Measurements from ENCODE around the gene ARHGDIA.
A peak's percentile ranks its signal among the peaks of the same experiment; 100 is the strongest.

Gene ARHGDIA

DNA sequence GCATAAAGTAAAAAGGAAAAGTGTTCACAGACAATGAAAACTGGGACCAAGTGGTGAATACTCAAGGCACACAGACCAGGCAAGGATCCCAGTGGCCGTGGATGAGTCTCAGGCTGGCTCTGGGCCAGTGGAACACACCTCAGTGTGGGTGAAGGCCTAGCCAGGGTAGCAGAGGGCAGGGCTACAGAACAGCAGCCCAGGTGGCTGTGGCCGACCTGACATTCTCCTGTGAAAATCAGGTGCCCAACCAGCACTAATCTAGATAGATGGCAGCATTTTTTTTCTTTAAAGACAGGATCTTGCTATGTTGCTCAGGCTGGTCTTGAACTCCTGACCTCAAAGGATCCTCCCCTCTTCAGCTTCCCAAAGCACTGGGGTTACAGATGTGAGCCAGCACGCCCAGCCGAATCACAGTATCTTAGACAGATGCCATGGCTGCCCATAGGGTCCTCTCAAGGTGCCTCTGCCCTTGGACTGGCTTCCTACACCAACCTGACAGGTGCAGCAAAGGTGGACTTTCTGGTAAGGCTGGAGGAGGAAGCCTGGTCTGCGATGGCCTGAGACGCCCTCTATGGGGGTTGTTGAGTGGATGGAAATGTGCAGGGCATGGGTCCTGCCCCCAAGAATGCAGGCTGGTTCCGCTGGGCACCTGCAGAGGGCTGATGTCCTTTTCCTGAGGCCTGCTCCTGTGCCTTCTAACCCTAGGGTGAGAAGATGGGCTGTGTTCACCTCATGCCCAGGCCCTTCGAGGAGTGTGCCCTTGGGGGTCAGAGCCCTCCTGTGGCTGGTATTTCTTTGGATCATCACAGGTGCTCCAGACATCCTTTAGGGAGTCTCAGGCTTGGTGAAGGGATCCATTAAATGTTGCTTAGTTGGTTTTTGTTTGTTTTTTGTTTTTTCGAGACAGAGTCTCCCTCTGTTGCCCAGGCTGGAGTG is 7.0 kb downstream of the ARHGDIA start:
- TF ChIP-seq, protein P1, sequence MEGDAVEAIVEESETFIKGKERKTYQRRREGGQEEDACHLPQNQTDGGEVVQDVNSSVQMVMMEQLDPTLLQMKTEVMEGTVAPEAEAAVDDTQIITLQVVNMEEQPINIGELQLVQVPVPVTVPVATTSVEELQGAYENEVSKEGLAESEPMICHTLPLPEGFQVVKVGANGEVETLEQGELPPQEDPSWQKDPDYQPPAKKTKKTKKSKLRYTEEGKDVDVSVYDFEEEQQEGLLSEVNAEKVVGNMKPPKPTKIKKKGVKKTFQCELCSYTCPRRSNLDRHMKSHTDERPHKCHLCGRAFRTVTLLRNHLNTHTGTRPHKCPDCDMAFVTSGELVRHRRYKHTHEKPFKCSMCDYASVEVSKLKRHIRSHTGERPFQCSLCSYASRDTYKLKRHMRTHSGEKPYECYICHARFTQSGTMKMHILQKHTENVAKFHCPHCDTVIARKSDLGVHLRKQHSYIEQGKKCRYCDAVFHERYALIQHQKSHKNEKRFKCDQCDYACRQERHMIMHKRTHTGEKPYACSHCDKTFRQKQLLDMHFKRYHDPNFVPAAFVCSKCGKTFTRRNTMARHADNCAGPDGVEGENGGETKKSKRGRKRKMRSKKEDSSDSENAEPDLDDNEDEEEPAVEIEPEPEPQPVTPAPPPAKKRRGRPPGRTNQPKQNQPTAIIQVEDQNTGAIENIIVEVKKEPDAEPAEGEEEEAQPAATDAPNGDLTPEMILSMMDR (IDR thresholded peaks at IDR 0.05; ENCODE audit: poor library complexity, severe bottlenecking) = no peak
- H3K9me3 ChIP-seq (ENCODE audit: severe bottlenecking) = no peaks in the 10 kb centered on the region
- H3K4me1 ChIP-seq (ENCODE audit: insufficient read depth, poor library complexity, severe bottlenecking) = peaks cover 19% of the 10 kb centered on the region
- peaks cover 66% of the 10 kb centered on the region for H3K36me3 ChIP-seq (ENCODE audit: low read depth)
- DNase-seq (ENCODE audit: low spot score) (no peak), ATAC-seq (ENCODE audit: low read depth) (no peak)
- H3K27ac ChIP-seq (ENCODE audit: poor library complexity, severe bottlenecking) = peak overlapping the region; percentile 80
- H3K27me3 ChIP-seq (ENCODE audit: insufficient read depth, poor library complexity, severe bottlenecking) = no peaks in the 10 kb centered on the region
- no peak overlapping the region for H3K4me3 ChIP-seq (ENCODE audit: severe bottlenecking)

DNA sequence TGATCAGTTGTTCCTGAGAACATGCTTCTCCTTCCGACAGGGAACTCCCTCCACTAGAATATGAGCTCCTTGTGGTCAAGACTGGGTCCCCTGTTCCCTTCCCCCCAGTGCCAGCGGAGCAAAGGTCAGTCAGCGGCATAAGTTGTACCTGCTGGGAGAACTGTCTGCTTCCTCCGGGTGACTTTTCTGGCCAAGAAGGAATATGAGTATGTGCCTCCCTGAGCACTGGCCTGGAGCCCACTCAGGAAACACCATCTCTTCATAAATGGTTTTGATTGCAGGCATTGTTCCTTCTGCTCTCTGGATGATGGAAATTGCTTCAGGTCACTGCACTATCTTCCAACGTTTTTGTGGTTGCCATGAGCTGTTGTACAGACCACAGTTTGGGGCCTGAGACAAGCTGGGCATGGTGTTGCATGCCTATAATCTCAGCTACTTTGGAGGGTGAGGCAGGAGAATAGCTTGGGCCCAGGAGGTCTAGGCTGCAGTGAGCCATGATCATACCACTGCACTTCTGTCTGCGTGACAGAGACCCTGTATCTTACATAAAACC is 7.9 kb downstream of the ARHGDIA start:
- no peak for DNase-seq (ENCODE audit: low spot score)
- H3K27ac ChIP-seq (ENCODE audit: poor library complexity, severe bottlenecking) = peak overlapping the region; percentile 80
- peaks cover 68% of the 10 kb centered on the region for H3K36me3 ChIP-seq (ENCODE audit: low read depth)
- peaks cover 21% of the 10 kb centered on the region for H3K4me1 ChIP-seq (ENCODE audit: insufficient read depth, poor library complexity, severe bottlenecking)
- TF ChIP-seq, protein P1 (IDR thresholded peaks at IDR 0.05; ENCODE audit: poor library complexity, severe bottlenecking) = no peak
- no peak for ATAC-seq (ENCODE audit: low read depth)
- H3K4me3 ChIP-seq (ENCODE audit: severe bottlenecking) = no peak overlapping the region
- H3K9me3 ChIP-seq (ENCODE audit: severe bottlenecking) = no peaks in the 10 kb centered on the region
- no peaks in the 10 kb centered on the region for H3K27me3 ChIP-seq (ENCODE audit: insufficient read depth, poor library complexity, severe bottlenecking)

DNA sequence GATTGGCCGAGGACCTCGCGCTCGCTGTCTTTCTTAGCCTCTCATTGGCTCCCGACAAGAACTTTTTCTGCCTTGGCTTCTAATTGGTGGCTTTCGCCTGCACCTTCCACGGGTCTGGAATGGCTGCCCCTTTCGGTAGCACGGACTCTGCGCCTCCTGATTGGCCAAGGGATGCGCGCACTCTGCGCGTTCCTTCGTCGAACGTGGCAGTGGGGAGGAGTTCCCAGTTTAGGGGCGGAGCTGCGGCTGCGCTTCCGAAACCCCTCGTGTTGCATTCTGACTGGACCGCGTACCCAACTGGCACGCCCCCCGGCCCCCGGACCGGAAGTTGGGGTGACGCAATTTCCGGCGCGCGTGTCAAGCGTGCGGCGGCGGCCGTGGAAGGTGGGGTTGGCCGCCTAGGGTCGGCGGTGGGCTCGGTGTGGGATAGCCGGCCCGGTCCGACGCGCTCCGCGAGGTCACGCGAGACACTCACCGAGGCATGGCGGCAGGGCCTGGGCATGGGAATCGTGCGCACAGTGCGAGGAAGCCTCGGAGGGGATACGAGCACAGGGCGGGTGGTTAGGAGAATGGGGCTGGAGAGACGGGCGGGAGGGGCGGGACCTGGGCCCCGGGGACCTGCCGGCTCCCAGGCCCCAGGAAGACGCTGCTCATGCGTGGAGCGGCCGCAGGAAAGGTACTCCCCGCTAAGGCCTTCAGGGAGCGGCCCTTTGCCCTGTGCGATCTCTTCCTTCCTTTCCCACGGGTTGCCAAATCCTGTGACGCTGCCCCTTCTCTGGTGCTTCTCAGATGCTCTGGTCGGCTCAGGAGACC is 10.2 kb downstream of the ARHGDIA start:
- Histone ChIP-seq H3K36me3 (ENCODE audit: low read depth) (peaks cover 77% of the 10 kb centered on the region), H3K4me1 (ENCODE audit: insufficient read depth, poor library complexity, severe bottlenecking) (peaks cover 8% of the 10 kb centered on the region), H3K9me3 (ENCODE audit: severe bottlenecking) (no peaks in the 10 kb centered on the region), H3K27me3 (ENCODE audit: insufficient read depth, poor library complexity, severe bottlenecking) (no peaks in the 10 kb centered on the region), H3K4me3 (ENCODE audit: severe bottlenecking) (peak overlapping the region; percentile 58), H3K27ac (ENCODE audit: poor library complexity, severe bottlenecking) (peak overlapping the region; percentile 80)
- TF ChIP-seq, protein P1 (IDR thresholded peaks at IDR 0.05; ENCODE audit: poor library complexity, severe bottlenecking) = no peak
- DNase-seq (ENCODE audit: low spot score) (peak; percentile 100), ATAC-seq (ENCODE audit: low read depth) (peak; percentile 88)

DNA sequence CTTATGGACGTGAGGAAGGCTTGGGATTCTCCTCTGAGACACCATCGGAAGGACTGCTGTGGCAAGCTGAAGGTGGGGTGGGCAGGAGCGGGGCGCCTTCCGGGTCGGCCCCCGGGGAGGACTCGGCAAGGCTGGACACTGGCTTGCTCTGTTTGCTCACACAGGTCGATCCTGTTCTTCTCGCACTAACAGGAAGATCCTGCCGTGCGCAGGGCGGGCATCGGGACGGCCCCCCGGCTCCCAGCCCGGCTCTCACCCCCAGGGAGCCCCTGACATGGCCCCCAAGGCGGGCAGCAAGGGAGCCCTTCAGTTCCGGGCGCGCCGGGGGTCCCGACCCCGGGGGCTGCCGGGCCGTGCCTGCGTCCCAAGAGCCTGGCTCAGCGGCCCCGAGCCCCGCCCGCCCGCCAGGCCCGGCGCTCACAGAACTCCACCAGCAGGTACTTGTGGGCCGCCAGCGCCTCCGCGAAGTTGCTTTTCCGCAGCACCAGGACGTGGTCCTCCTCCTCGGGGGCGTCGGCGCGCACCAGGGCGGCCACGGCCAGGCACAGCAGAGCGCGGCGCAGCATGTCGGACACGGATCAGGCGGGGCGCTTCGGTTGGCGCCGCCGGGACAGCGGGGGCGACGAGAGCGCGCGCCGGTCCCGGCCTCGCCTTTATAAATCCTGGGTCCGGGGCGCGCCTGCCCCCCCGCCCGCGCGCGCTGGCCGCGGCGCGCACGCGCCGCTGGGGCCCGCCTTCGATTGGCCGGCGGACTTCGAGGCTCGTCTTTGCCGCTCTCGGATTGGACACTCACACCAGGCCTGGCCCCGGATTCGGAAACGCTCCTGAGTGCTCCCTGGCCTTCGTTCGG is 11.0 kb downstream of the ARHGDIA start, which contains the start of gene P4HB:
Gene P4HB, minus strand, starts transcription at position 630 of the 850 bp plus-strand sequence. Its CDS starts 64 bp downstream, at position 566.
- Histone ChIP-seq H3K27ac (ENCODE audit: poor library complexity, severe bottlenecking) (peak within 1 kb of the TSS; percentile 80), H3K36me3 (ENCODE audit: low read depth) (peaks cover 77% of the 10 kb centered on the region)

More for the DNA sequence above, 11.0 kb downstream of the ARHGDIA start, which contains the start of gene P4HB:
- TF ChIP-seq, protein P1 (IDR thresholded peaks at IDR 0.05; ENCODE audit: poor library complexity, severe bottlenecking) = no peak
- ATAC-seq (ENCODE audit: low read depth) = no peak; the same call in 2 of the 3 replicates
- Histone ChIP-seq H3K9me3 (ENCODE audit: severe bottlenecking) (no peaks in the 10 kb centered on the region), H3K4me1 (ENCODE audit: insufficient read depth, poor library complexity, severe bottlenecking) (peaks cover 8% of the 10 kb centered on the region), H3K4me3 (ENCODE audit: severe bottlenecking) (peak within 1 kb of the TSS; percentile 80), H3K27me3 (ENCODE audit: insufficient read depth, poor library complexity, severe bottlenecking) (no peaks in the 10 kb centered on the region)
- DNase-seq (ENCODE audit: low spot score) = no peak

Measured in RWPE2 (cell line).